DMS 273 (cell line): ENCODE measurements around the gene MAN1C1.
A peak's percentile ranks its signal among the peaks of the same experiment; 100 is the strongest.

Experiments used
- DNase-seq: peaks from one replicate; lab custom pipeline; 2025; ENCODE audit not compliant: unreplicated experiment; lab: John Stamatoyannopoulos, UW

MAN1C1 gene

DNA sequence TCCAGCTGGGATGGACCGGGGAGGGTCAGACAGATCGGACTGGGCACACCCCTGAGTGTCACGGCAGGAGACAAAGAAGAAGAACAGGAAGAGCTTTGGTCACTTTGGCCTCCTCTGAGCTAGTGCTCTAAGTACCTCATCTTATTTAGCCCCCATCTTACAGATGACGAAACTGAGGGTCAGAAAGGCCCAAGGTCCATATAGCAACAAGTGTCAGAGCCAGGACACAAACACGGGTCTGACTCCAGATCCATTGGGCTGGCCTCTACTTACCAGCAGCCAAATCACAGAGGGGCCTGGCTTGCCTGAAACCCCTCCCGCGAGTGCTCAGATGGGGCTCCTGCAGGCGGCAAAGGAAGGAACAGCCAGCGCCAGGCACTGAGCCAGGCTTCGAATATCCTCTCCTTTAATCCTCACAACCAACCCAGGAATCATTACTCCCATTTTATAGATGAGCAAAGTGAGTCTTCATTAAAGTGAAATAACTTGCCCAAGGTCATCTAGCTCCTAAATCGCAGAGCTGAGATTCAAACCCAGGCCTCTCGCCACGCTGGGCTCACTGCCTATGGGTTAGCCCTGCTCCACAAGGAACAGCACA lies 157.7 kb downstream of the MAN1C1 start:
- DNase-seq: peak; percentile 67

- peak; percentile 71 for DNase-seq
Observed at GRCh38 chr1:25774921-25775771, 158.6 kb downstream of the MAN1C1 start.

DNA sequence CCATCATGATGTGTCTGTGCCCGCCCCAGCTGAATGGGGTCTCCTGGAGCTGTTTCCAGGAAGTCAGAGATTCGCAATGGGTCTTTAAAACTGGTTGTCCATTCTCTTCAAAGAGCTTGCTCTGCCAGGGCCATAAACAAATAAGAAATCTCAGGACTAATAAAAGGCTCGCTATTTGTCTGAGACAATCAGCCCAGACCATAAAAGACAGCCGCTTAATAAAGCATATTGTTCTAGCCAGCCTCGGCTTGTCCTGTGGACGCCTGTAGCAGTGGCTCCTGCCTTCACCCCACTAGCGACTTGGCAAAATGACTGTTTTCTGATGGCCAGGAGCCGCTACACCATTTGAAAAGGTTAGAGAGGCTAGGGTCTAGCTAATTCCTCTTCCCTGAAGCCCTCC lies 162.8 kb downstream of the MAN1C1 start:
- no peak for DNase-seq

DNA sequence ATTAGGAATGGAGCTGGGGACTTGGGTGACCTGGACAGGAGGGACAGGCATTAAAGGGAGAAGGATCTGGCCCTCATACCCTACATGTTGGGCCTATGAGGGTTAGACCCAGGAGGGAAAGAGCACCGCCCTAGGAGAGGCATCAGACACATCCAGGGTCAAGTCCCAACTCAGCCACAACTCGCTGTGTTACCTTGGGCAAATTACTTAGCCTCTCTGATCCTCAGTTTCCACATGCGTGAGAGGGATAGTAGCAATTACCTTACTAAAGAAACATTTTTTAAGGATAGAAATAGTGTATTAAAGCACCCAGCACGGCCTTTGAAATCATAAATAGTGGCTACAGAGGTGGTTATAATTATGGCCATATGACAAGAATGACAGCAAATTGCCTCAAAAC lies 163.3 kb downstream of the MAN1C1 start:
- DNase-seq: no peak

GRCh38 chr1:25780318-25781129 lies 163.9 kb downstream of the MAN1C1 start:
- peak; percentile 82 for DNase-seq

DNA sequence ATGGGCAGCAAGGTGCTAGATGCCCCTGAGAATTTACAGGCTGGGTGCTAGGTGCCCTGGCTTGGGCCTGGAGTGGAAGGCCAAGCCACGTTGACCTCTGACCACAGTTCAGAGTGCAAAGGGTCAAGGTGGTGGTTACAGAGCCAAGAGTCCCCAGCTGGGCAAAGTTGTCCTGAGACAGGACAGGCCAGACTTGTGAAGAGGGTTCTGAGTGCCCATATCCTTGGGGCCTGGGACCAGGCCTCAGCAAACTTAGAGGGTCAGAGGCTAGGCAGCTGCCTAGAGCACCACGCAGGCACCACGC lies 164.5 kb downstream of the MAN1C1 start:
- no peak for DNase-seq

DNA sequence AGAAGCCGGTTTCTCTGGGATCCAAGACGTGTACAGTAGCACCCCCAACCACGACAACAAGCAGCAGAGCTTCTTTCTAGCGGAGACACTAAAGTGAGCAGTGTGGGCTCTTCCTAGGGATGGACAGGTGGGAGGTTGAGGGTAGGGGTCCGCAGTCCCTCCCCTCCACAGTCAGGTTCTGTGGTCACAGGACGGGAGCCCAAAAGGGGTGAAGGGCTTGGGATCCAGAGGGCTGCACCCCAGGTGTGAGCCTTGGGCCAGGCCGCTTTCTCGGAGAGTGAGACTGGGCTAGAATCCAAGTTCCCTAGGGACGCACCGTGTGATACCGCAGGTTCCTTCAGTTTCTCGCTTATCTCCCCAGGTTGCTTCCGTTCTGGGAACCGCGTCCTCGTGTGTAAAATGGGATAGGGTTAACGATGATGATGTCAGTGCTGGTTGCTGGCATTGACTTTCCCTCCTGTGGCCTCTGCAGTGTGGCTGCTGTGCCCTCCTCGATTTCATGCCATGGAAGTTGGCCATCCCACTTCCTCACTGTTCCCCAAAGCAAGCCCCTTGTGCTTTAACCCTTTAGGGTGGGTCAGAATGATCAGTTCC lies 166.1 kb downstream of the MAN1C1 start:
- DNase-seq: peak; percentile 57

DNA sequence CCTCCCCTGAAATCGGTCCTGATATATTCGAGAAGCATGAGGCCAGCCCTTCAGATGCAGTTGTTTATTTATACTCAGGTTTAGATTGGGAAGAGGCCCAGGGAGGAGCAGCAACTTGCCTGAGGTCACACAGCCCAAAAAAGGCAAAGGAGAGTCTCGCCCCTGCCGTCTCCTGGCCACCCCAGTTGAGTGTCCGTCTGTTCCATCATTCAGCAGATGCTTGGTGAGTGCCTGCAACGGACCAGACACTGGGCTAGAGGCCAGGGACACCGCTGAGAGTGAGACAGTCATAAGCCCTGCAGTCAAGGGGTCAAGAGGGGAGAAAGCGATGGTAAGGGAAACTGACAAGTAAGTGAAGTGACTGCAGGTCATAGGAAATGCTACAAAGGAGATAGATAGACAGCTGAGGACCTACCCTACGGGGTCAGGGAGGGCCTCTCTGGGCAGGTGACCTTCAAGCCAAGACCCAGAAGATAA lies 168.0 kb downstream of the MAN1C1 start:
- DNase-seq: peak; percentile 59

- no peak for DNase-seq
Observed at GRCh38 chr1:25785333-25786067, 168.9 kb downstream of the MAN1C1 start.

DNA sequence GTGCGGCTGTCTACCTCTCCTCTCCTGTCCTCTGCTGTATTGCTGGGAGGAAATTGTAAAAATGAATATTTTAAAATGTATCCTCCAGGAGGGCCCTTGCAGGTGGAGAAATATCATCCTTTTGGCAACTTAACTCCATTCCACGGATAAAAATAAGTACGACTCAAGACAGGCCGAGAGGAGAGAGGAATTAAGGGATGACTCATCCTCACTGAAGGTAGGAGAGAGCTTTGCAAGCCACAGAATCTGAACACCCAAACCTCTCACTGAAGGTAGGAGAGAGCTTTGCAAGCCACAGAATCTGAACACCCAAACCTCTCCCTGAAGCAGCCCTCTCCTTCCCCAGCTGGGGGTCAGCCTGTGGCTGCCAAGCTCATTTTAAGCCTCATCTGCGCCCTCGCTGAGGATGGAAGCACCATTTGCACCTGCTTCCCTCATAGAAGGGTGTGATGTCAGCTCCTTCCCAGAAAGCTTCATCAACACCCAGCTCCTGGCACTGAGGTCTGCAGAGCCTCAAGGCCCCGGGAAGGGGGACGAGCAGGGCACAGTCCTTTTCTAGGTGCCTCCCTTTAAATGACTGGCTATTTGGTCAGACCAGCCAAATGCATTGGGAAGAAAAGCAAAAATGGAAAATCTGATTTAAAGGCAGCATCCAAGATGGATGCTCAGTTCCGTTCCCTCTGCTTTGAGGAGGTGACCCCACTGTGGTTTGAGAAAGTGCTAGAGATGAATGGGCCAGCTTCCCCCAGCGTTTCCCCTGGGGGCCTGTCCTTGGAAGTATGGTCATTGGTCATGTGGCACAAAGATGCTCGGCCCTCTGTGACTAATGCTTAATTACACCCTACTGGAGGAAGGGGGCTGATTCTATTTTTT lies 170.5 kb downstream of the MAN1C1 start:
- no peak for DNase-seq

- DNase-seq: no peak
Observed at GRCh38 chr1:25787760-25788166, 171.2 kb downstream of the MAN1C1 start.

DNA sequence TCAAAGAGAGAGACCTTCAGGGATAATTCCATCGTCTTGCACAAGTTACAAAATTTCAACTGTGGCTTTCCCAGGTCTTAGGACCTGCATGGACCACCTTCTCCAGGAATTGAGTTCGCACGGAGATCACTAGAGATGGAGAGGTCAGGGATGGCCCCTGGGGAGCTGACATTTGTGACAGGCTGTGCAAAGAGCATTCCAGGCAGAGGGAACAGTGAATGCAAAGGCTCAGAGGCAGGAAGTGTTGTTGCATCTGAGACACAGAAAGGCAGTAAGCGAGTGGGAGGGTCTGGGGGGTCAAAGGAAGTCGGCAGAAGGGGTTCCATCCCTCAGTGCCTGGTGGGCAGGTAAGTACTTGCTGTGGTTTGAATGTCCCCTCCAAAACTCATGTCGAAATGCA lies 173.9 kb downstream of the MAN1C1 start:
- no peak for DNase-seq

GRCh38 chr1:25792115-25792514 lies 175.5 kb downstream of the MAN1C1 start:
- no peak for DNase-seq

DNA sequence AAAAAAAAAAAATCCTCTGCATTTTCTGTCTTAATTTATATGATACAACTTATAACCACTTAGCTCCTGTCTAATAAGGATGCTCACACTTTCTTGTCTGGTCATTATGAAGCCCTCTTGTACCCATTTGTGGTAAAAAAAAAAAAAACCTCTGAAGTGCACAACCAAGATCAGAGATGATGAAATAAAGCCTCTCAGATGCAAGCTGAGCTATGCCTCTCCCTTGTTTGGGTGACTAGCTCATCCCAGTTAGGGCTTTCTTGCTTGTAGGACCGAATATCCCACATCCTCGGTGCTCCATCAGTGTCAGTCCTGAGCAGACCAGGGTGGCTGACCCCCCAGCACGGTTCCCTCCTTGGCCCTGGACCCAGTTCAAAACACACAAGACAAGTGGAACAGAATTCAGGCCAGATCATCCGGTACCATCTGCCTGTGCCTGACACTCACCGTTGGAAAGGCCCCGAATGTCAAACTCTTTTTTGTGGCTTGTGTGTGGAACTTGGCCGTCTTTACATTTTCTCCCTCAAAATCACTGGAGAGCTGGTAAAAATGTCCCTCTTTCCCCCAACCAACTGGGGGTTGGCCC lies 177.1 kb downstream of the MAN1C1 start:
- DNase-seq: no peak

GRCh38 chr1:25794325-25794724 lies 177.7 kb downstream of the MAN1C1 start:
- no peak for DNase-seq

DNA sequence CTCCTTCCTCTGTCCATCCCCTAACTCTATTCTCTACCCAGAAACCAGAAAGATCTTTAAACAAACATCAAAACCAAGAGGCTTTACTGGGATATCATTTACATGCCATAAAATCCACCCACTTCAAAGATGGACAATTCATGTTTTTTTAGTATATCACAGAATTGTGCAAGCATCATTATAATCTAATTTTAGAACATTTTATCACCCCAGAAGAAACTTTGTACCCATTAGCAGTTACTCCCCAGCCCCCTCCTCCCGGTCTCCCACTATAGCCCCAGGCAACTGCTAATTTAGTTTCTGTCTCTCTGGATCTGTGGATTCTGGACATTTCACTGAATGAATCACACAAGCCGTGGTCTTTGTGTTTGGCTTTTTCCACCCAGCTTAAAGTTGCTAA lies 178.6 kb downstream of the MAN1C1 start:
- DNase-seq: no peak

DNA sequence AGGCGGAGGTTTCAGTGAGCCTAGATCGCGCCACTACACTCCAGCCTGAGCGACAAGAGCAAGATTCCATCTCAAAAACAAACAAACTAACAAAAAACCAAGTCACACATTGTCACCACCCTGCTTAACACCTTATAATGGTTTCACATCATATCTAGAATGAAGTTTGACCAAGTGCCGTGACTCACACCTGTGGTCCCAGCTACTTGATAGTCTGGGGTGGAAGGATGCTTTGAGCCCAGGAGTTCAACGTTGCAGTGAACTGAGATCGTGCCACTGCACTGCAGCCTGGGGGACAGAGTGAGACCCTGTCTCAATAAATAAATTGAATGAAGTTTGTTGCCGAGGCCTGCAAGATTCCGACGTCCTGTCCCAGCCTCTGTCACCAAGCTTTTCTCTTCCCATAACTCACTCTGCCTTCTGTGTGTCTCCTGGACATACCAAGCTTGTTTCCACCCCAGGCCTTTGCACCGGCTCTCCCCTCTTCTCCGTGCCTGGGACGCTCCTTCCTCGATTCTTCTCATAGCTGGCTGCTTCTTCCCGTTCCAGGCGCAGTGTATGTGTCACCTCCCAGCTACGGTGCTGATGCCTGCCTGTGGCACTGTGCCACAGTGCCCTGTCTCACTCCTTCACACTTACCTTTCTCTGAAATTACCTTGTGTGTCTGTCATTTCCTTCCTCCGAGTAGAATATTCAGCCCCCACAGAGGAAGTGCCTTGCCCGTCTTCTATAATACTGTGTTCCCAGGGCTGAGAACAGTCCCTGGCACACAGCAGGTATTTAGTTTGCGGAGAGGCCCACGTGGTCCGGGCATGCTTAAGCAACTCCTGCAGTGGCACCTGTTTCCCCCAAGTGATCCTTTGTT lies 179.6 kb downstream of the MAN1C1 start:
- no peak for DNase-seq

- DNase-seq: peak; percentile 95
Observed at GRCh38 chr1:25796811-25797458, 180.3 kb downstream of the MAN1C1 start.
